GM13977 (cell line): ENCODE data around the gene CALCOCO2.
"Not testable (repeated sequence)": the region's sequence is repeated elsewhere in the genome, so short reads cannot be mapped to it uniquely, and the experiment has no call there.

Experiments used
- DNase-seq: peaks from one replicate; pipeline ENCODE4 v3.0.0; 2012; ENCODE audit warnings: low spot score
- CTCF ChIP-seq: IDR thresholded peaks from 2 replicates; pipeline ENCODE4 v1.5.1; 2012; ENCODE audit warnings: mild to moderate bottlenecking, control low read depth; ENCODE audit not compliant: insufficient read depth; ENCODE audit errors: extremely low read depth, missing control alignments
- in situ Hi-C: fragments of 300-500 bp; cut with MboI; formaldehyde crosslinking; loops from one replicate; pipeline ENCODE4 v1.12.0; 2022; ENCODE audit warnings: low sequenced_read_pairs, low pct_unique_long_range_greater_than_20kb, mixed read lengths, inconsistent platforms; ENCODE audit not compliant: unreplicated experiment

Gene CALCOCO2

GRCh38 chr17:48860456-48860855 lies 29.6 kb downstream of the CALCOCO2 start:
- in situ Hi-C loops, result no loop called here
- TF ChIP-seq CTCF, result no peak
- DNase-seq, result no peak

- no peak for DNase-seq
- TF ChIP-seq CTCF, result no peak
- in situ Hi-C loops, result no loop called here
Measured at GRCh38 chr17:48868916-48869500, 38.2 kb downstream of the CALCOCO2 start.

GRCh38 chr17:48869821-48870318 lies 39.0 kb downstream of the CALCOCO2 start:
- in situ Hi-C loops, result no loop called here
- TF ChIP-seq CTCF, result no peak
- DNase-seq, result no peak

- DNase-seq, result no peak
- TF ChIP-seq CTCF, result no peak
- in situ Hi-C loops, result no loop called here
Measured at GRCh38 chr17:48871035-48871550, 40.3 kb downstream of the CALCOCO2 start.

GRCh38 chr17:48871551-48872351 lies 40.9 kb downstream of the CALCOCO2 start:
- in situ Hi-C loops, result no loop called here
- no peak for TF ChIP-seq CTCF
- no peak for DNase-seq

- DNase-seq, in situ Hi-C loops: not testable (repeated sequence)
Measured at GRCh38 chr17:48872409-48872808, 41.6 kb downstream of the CALCOCO2 start.

GRCh38 chr17:48873209-48873608 lies 42.4 kb downstream of the CALCOCO2 start:
- DNase-seq, result no peak
- TF ChIP-seq CTCF, result no peak
- in situ Hi-C loops, result no loop called here
